LNCAP (cell line): ENCODE results near the gene C11orf52.

Source experiments
- CTCF ChIP-seq: fragments of 450-650 bp; IDR thresholded peaks from 2 replicates; pipeline ENCODE4 v1.5.1; 2017; ENCODE audit warnings: mild to moderate bottlenecking

C11orf52 gene

GRCh38 chr11:111917788-111918187 lies 925 bp upstream of the C11orf52 start:
- no peak for TF ChIP-seq CTCF

GRCh38 chr11:111920908-111921307 lies 2.2 kb downstream of the C11orf52 start:
- no peak for TF ChIP-seq CTCF

- no peak for TF ChIP-seq CTCF
Measured at GRCh38 chr11:111921541-111922230, 3.0 kb downstream of the C11orf52 start.

- TF ChIP-seq CTCF = no peak
Measured at GRCh38 chr11:111922803-111923202, 4.1 kb downstream of the C11orf52 start.

GRCh38 chr11:111923351-111923788 lies 4.7 kb downstream of the C11orf52 start:
- no peak for TF ChIP-seq CTCF

- no peak for TF ChIP-seq CTCF
Measured at GRCh38 chr11:111923951-111924350, 5.2 kb downstream of the C11orf52 start.

- TF ChIP-seq CTCF = no peak
Measured at GRCh38 chr11:111925953-111926352, 7.2 kb downstream of the C11orf52 start.
